GM19468 (cell line): ENCODE results near the gene GARRE1.
A peak's percentile ranks its signal among the peaks of the same experiment; 100 is the strongest.
"Not testable (repeated sequence)": the region's sequence is repeated elsewhere in the genome, so short reads cannot be mapped to it uniquely, and the experiment has no call there.

Experiments
- ATAC-seq: cut with Tn5 transposase; IDR thresholded peaks from one replicate; pipeline ENCODE4 v1.9.1; 2021; ENCODE audit warnings: mild to moderate bottlenecking, moderate library complexity, moderate number of reproducible peaks; ENCODE audit not compliant: unreplicated experiment; ENCODE audit errors: extremely low read depth

The GARRE1 gene, protein sequence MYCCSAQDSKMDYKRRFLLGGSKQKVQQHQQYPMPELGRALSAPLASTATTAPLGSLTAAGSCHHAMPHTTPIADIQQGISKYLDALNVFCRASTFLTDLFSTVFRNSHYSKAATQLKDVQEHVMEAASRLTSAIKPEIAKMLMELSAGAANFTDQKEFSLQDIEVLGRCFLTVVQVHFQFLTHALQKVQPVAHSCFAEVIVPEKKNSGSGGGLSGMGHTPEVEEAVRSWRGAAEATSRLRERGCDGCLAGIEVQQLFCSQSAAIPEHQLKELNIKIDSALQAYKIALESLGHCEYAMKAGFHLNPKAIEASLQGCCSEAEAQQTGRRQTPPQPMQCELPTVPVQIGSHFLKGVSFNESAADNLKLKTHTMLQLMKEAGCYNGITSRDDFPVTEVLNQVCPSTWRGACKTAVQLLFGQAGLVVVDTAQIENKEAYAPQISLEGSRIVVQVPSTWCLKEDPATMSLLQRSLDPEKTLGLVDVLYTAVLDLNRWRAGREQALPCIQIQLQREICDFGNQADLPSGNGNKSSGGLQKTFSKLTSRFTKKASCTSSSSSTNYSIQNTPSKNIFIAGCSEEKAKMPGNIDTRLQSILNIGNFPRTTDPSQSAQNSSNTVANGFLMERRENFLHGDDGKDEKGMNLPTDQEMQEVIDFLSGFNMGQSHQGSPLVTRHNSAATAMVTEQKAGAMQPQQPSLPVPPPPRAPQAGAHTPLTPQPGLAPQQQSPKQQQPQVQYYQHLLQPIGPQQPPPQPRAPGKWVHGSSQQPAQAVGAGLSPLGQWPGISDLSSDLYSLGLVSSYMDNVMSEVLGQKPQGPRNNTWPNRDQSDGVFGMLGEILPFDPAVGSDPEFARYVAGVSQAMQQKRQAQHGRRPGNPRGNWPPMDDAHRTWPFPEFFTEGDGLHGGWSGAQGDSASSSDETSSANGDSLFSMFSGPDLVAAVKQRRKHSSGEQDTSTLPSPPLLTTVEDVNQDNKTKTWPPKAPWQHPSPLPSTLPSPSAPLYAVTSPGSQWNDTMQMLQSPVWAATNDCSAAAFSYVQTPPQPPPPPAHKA (N-terminal part only)

DNA sequence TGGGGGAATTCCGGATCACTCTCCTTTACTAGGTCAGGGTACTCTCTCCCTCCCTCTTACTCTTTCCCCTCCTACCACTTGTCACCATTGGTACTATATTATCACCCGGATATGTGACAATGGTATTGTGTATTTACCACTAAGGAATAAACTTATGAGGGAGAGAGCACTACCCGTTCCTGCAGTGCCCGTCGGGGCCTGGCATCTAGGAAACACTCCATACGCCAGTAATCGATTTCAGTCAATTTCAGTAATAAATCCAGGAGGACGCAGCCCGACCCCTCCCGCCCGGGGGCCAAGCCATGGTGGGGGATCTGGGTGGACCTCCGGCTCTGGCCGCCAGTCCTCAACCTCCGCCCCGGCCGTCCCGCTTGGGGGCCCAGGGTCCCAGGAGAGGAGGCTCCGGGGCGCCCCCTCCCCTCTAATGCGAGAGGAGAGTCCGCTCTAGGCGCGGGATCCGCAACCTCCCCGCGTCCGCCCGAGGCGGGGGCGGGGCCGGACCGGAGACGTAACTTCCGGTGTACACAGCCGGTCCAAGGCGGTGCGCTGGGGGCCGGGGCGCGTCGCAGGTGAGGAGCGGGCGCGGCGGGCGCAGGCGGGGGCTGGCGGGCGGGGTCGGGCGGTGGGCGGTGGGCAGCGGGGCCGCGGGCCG lies at the start of gene GARRE1:
Gene GARRE1 (plus strand): TSS at position 509 of the 652 bp plus-strand sequence. CDS start 45,920 bp downstream, outside the sequence.
- ATAC-seq = peak; percentile 53

- not testable (repeated sequence) for ATAC-seq
Observed at GRCh38 chr19:34205324-34205723, 49.0 kb upstream of the GARRE1 start.

GRCh38 chr19:34208291-34208884 lies 46.0 kb upstream of the GARRE1 start:
- ATAC-seq = no peak

GRCh38 chr19:34209726-34210125 lies 44.6 kb upstream of the GARRE1 start:
- ATAC-seq = no peak

GRCh38 chr19:34213283-34213682 lies 41.1 kb upstream of the GARRE1 start:
- ATAC-seq = no peak

GRCh38 chr19:34214040-34214439 lies 40.3 kb upstream of the GARRE1 start:
- ATAC-seq = no peak

DNA sequence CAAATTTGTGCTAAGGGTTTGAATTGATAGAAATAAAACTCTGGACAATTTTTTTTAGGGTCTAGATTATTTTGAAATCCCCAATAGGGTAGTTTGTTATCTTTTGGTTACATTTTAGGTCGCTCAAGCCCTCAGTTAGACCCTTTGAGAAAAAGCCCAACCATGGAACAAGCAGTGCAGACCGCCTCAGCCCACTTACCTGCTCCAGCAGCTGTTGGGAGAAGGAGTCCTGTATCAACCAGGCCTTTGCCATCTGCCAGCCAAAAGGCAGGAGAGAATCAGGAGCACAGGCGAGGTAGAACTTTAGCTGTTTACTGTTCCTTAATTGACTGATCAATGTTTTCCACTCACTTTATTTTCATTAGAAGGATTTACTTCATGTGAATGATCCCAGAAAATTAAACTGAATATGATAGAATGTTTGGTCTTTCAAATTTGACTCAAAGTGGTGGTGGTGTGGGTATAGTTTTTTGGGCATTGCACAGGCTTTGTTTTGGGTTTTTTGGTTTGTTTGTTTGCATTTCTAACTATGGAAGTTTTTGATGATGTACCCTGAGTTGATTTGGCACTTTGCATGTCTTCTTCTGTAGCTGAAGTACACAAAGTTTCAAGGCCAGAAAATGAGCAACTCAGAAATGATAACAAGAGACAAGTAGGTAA lies 39.2 kb upstream of the GARRE1 start:
- ATAC-seq = no peak

- no peak for ATAC-seq
Observed at GRCh38 chr19:34215666-34216038, 38.7 kb upstream of the GARRE1 start.

DNA sequence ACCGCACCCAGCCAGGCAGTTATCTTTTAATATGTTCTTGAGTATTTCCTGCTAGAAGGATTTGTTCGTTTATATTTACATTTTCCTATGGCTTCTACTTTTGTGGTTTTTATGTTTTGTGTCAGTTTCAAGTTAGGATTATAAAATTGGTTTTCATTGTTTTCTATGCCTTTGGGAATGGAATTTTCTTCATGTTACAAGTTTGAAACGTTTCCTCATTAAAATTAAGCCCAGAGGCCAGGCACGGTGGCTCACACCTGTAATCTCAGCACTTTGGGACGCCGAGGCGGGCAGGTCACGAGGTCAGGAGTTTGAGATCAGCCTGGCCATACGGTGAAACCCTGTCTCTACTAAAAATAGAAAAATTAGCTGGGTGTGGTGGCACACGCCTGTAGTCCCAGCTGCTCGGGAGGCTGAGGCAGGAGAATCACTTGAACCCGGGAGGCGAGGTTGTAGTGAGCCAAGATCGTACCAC lies 37.6 kb upstream of the GARRE1 start:
- not testable (repeated sequence) for ATAC-seq

- peak; percentile 43 for ATAC-seq
Observed at GRCh38 chr19:34217952-34218817, 36.2 kb upstream of the GARRE1 start.

DNA sequence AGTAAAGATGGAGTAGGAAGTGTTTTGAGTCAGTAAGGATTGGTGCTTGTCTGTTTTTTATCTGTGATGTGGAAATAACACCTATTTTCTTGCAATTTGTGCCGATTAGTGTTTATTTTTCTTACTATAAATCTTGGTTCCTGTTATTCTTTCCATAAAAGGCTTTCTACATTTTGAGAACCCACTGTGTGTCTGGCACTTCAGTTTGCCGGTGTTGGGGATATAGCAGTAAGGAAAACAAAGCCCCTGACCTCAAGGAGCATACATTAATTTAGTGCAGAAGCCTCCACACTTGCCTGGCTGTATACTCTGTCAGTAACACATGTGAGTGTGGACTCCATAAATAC lies 35.6 kb upstream of the GARRE1 start:
- no peak for ATAC-seq

DNA sequence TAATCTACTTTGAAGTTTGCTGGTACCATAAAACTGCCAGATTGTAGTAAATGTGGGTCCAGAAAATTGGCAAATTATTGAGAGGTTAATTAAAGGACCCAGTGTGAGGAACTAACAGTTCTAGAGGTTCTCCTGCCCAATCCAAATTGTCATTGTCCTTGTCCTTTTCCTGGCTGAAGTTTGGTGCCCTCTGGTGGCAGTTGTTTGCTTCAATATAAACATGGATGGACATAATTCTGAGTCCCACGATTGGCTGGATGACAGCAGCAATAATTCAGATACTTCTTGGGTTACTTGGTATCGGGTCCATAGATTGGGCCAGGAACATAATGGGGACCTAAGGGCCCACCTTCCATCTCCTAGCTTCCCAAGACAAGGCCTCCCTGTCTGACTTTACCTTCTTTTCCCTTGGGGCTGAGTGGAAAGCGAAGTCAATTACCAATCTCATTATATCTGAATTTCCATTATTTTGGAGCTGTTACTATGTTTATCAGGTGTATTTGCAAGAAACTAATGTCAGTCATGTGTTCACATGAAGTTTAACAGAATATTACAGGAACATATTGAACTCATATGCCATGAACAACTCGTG lies 33.8 kb upstream of the GARRE1 start:
- ATAC-seq = no peak

- ATAC-seq = no peak
Observed at GRCh38 chr19:34222386-34222785, 32.0 kb upstream of the GARRE1 start.

- ATAC-seq = no peak
Observed at GRCh38 chr19:34224996-34225658, 29.2 kb upstream of the GARRE1 start.

DNA sequence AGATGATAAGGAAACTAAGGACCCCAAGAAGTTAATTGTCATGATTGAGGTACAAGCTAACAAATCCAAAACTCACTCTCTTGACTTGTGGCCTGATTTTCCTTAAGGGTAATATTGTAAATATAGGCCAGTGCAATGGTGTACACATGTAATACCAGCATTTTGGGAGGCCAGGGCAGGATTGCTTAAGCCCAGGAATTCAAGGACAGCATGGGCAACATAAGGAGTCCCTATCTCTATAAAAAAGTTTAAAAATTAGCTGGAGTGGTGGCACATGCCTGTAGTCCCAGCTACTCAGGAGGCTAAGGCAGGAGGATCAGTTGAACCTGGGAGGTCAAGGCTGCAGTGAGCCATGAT lies 28.7 kb upstream of the GARRE1 start:
- no peak for ATAC-seq

DNA sequence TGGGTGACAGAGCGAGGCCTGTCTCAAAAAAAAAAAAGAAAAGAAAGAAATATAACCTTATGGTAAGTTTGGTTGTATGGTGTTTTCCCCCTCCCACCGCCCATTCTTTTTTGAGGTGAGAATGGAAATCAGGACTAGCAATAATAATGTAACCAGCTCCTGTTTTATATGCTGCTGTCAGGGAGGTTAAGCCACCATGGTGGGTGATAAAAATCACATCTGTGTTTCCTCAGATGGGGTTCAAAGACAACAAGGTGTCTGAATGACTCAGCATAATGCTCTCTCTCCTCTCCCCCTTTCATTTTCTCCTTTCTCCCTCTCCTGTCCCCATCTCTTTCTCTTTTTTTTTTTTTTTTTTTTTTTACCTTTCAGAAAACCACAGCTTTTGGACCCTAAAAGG lies 28.3 kb upstream of the GARRE1 start:
- no peak for ATAC-seq

- ATAC-seq = no peak
Observed at GRCh38 chr19:34228347-34228746, 26.0 kb upstream of the GARRE1 start.

- ATAC-seq = no peak
Observed at GRCh38 chr19:34228762-34229161, 25.6 kb upstream of the GARRE1 start.
